Astrocyte (in vitro differentiated cells and primary cell): Measurements from ENCODE around the gene MSX1. TPM values are rescaled to one million over a fixed set of nuclear protein-coding genes. Genes with fewer than 3 reads are reported as not detected.

Experiments
- DNase-seq: peaks from one replicate; pipeline ENCODE4 v3.0.0-alpha.2; 2010; ENCODE audit warnings: low read depth
- FAIRE-seq: peaks from 2 replicates; lab custom pipeline; 2011; peaks lifted over from hg19 to GRCh38; lab: Jason Lieb, UNC
- H2AFZ ChIP-seq: 2 replicates; pipeline ENCODE4 v1.6.0; 2012; ENCODE audit warnings: low read depth, low read length, inconsistent platforms
- H3K27ac ChIP-seq: 2 replicates; pipeline ENCODE4 v1.5.1; 2011; ENCODE audit warnings: low read depth, low read length, inconsistent platforms
- H3K27me3 ChIP-seq: 2 replicates; pipeline ENCODE4 v1.6.0; 2011; ENCODE audit warnings: low read length, inconsistent platforms; ENCODE audit not compliant: insufficient read depth
- H3K36me3 ChIP-seq: 2 replicates; pipeline ENCODE4 v1.5.1; 2011; ENCODE audit warnings: low read length, inconsistent platforms; ENCODE audit not compliant: insufficient read depth
- H3K4me1 ChIP-seq: 2 replicates; pipeline ENCODE4 v1.5.1; 2011; ENCODE audit warnings: low read length, inconsistent platforms; ENCODE audit not compliant: insufficient read depth
- H3K4me2 ChIP-seq: 2 replicates; pipeline ENCODE4 v1.6.0; 2012; ENCODE audit warnings: low read length, inconsistent platforms
- H3K4me3 ChIP-seq: 2 replicates; pipeline ENCODE4 v1.5.1; 2011; ENCODE audit warnings: low read depth, mild to moderate bottlenecking, low read length, inconsistent platforms; ENCODE audit not compliant: insufficient read depth
- H3K79me2 ChIP-seq: 2 replicates; pipeline ENCODE4 v1.6.0; 2012; ENCODE audit warnings: mild to moderate bottlenecking, low read length, inconsistent platforms; ENCODE audit not compliant: insufficient read depth
- H3K9ac ChIP-seq: 2 replicates; pipeline ENCODE4 v1.6.0; 2012; ENCODE audit warnings: mild to moderate bottlenecking, low read length, inconsistent platforms
- H3K9me3 ChIP-seq: 2 replicates; pipeline ENCODE4 v1.5.1; 2012; ENCODE audit warnings: low read depth, mild to moderate bottlenecking, low read length, inconsistent platforms; ENCODE audit not compliant: insufficient read depth
- H4K20me1 ChIP-seq: 2 replicates; pipeline ENCODE4 v1.6.0; 2012; ENCODE audit warnings: low read length, inconsistent platforms; ENCODE audit not compliant: insufficient read depth
- H3K27ac Mint-ChIP-seq: one replicate; pipeline ENCODE4 v1.8.0; 2021; ENCODE audit warnings: mild to moderate bottlenecking, mixed read lengths; ENCODE audit not compliant: unreplicated experiment
- H3K27me3 Mint-ChIP-seq: one replicate; pipeline ENCODE4 v1.8.0; 2021; ENCODE audit warnings: low read depth, mixed read lengths; ENCODE audit not compliant: unreplicated experiment
- H3K36me3 Mint-ChIP-seq: one replicate; pipeline ENCODE4 v1.8.0; 2021; ENCODE audit warnings: low read depth, mixed read lengths; ENCODE audit not compliant: unreplicated experiment
- H3K4me1 Mint-ChIP-seq: one replicate; pipeline ENCODE4 v1.8.0; 2021; ENCODE audit warnings: low read depth, mixed read lengths; ENCODE audit not compliant: unreplicated experiment
- H3K4me3 Mint-ChIP-seq: one replicate; pipeline ENCODE4 v1.8.0; 2021; ENCODE audit warnings: mild to moderate bottlenecking, moderate library complexity, mixed read lengths; ENCODE audit not compliant: unreplicated experiment
- H3K9me3 Mint-ChIP-seq: one replicate; pipeline ENCODE4 v1.8.0; 2021; ENCODE audit warnings: mild to moderate bottlenecking, mixed read lengths; ENCODE audit not compliant: unreplicated experiment
- CTCF ChIP-seq: IDR thresholded peaks from 2 replicates; pipeline ENCODE4 v1.5.1; 2011; ENCODE audit warnings: low read depth, mild to moderate bottlenecking, inconsistent platforms, low read length, moderate library complexity; ENCODE audit not compliant: insufficient read depth
- EZH2 ChIP-seq: IDR thresholded peaks from 2 replicates; pipeline ENCODE4 v1.6.1; 2012; ENCODE audit warnings: mild to moderate bottlenecking, low read length, inconsistent platforms; ENCODE audit not compliant: insufficient read depth
- total RNA-seq: library from RNA; stranded (reverse); gene quantifications from 2 replicates; pipeline ENCODE4 v1.2.1, GENCODE V29; 2021

The MSX1 gene
- total RNA-seq, 1 donor from 2014 or later: 0.91 TPM

DNA sequence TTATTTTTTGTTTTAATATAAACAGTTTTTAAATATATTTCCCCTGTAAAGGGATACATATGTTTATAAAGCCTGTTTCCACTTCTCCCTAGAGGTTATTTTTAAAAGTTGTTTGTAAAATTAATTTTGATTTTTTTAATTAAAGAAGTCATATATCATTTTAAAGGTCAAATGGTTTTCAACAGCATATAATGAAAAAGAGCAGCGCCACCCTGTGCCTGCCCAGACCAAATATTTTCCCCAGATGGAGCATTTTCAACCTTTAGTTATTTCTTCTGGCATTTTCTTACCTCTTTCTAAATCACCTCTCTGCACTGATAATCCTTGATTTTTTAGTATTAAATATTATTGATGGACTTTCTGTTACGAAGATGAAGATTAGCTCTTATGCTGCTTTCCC, 21.0 kb downstream of the MSX1 start:
- no peak for FAIRE-seq
- Histone ChIP-seq H3K36me3 (no peaks in the 10 kb centered on the region), H3K27ac (no peak overlapping the region), H3K4me2 (no peak overlapping the region), H3K79me2 (no peaks in the 10 kb centered on the region), H3K27me3 (peaks cover 29% of the 10 kb centered on the region), H2AFZ (no peak overlapping the region), H4K20me1 (no peaks in the 10 kb centered on the region), H3K4me3 (no peak overlapping the region), H3K9me3 (no peaks in the 10 kb centered on the region), H3K4me1 (no peaks in the 10 kb centered on the region), H3K9ac (no peak overlapping the region)
- peaks cover 38% of the 10 kb centered on the region for H3K27me3 Mint-ChIP-seq
- no peaks in the 10 kb centered on the region for H3K36me3 Mint-ChIP-seq
- no peaks in the 10 kb centered on the region for H3K9me3 Mint-ChIP-seq
- no peak overlapping the region for H3K4me3 Mint-ChIP-seq
- no peak overlapping the region for H3K27ac Mint-ChIP-seq
- no peak for DNase-seq
- H3K4me1 Mint-ChIP-seq: no peaks in the 10 kb centered on the region
- peak; percentile 21 for TF ChIP-seq CTCF
- TF ChIP-seq EZH2: no peak

GRCh38 chr4:4881432-4881831, 22.0 kb downstream of the MSX1 start:
- FAIRE-seq: no peak
- H3K27ac ChIP-seq: no peak overlapping the region
- H3K9me3 ChIP-seq: no peaks in the 10 kb centered on the region
- no peak overlapping the region for H3K4me3 ChIP-seq
- Mint-ChIP-seq H3K9me3 (no peaks in the 10 kb centered on the region), H3K4me1 (no peaks in the 10 kb centered on the region), H3K4me3 (no peak overlapping the region), H3K27ac (no peak overlapping the region), H3K27me3 (peaks cover 34% of the 10 kb centered on the region), H3K36me3 (no peaks in the 10 kb centered on the region)
- H3K36me3 ChIP-seq: no peaks in the 10 kb centered on the region
- H3K4me2 ChIP-seq: no peak overlapping the region
- H3K79me2 ChIP-seq: no peaks in the 10 kb centered on the region
- H3K9ac ChIP-seq: no peak overlapping the region
- H4K20me1 ChIP-seq: no peaks in the 10 kb centered on the region
- peaks cover 25% of the 10 kb centered on the region for H3K27me3 ChIP-seq
- no peak for TF ChIP-seq EZH2
- no peak for TF ChIP-seq CTCF
- no peaks in the 10 kb centered on the region for H3K4me1 ChIP-seq
- H2AFZ ChIP-seq: no peak overlapping the region
- no peak for DNase-seq

DNA sequence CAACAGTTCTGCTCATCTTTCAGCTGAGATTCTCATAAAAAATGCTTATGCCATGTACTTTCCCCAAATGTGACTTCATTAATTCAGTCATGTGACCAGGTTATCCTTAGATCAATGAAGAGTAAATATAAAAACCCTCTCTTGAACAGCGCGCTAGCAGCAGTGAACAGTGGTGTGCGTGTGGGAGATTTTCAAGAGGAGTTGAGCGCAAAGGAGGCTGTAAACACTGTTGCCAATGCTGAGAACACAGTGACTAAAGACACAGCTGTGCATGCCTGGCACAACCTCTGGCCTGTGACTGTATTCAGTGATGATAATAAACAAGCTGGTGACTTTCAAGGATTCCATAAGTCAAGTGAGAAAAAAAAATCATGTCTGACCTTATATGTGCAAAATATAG, 25.1 kb downstream of the MSX1 start:
- no peaks in the 10 kb centered on the region for H3K4me1 Mint-ChIP-seq
- H3K27me3 Mint-ChIP-seq: peaks cover 42% of the 10 kb centered on the region
- no peak overlapping the region for H3K27ac ChIP-seq
- no peaks in the 10 kb centered on the region for H3K9me3 ChIP-seq
- H3K9me3 Mint-ChIP-seq: no peaks in the 10 kb centered on the region
- no peak overlapping the region for H3K4me3 Mint-ChIP-seq
- no peak for DNase-seq
- no peak for TF ChIP-seq EZH2
- no peak for TF ChIP-seq CTCF
- no peaks in the 10 kb centered on the region for H3K4me1 ChIP-seq
- no peak overlapping the region for H3K4me3 ChIP-seq
- H3K27me3 ChIP-seq: peaks cover 26% of the 10 kb centered on the region
- H3K36me3 Mint-ChIP-seq: no peaks in the 10 kb centered on the region
- no peak overlapping the region for H3K27ac Mint-ChIP-seq
- no peaks in the 10 kb centered on the region for H3K79me2 ChIP-seq
- no peak overlapping the region for H3K9ac ChIP-seq
- no peak for FAIRE-seq
- H3K4me2 ChIP-seq: no peak overlapping the region
- no peak overlapping the region for H2AFZ ChIP-seq
- no peaks in the 10 kb centered on the region for H4K20me1 ChIP-seq
- H3K36me3 ChIP-seq: no peaks in the 10 kb centered on the region
